HG02678 (cell line): ENCODE results near the gene ATG4B.

Experiments
- ATAC-seq: cut with Tn5 transposase; IDR thresholded peaks from one replicate; pipeline ENCODE4 v1.9.1; 2021; ENCODE audit warnings: mild to moderate bottlenecking, moderate library complexity; ENCODE audit not compliant: unreplicated experiment

ATG4B gene

DNA sequence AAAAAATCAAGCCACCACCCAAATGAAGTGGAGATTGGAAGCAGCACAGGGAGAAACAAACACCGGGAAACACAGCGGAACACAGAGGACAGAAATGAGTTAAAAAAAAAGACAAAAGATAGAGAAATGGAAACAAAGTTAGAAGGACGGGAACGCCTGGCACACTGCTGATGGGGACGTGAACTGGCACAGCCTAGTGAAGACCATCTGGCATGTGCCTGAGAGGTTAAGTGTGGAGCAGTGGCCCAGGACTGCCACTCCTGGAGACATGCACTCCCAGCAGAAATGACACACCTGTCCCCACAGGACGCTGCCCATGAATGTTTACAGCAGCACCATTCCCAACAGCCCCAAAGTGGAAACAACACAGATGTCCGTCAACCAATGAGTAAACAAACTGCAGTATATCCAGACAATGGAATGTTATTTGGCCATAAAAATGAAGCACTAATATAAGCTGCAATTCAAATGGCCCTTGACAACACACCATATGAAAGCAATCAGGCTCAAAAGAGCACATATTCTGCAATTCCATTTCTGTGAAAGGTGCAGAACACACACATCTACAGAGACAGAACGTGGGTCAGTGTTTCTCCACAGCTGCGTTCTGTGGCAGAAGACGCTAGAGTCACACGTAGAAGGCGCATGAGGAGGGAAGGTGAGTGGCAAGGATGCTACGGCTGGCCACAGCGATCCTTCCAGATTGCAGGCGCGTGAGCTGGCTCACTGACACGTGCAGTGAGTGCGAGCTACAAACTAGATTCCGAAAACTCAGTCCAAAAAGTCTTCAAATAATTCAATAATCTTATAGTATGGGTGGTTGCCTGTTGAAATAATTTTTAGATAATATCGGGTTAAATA is 25.1 kb upstream of the ATG4B start:
- ATAC-seq: no peak

DNA sequence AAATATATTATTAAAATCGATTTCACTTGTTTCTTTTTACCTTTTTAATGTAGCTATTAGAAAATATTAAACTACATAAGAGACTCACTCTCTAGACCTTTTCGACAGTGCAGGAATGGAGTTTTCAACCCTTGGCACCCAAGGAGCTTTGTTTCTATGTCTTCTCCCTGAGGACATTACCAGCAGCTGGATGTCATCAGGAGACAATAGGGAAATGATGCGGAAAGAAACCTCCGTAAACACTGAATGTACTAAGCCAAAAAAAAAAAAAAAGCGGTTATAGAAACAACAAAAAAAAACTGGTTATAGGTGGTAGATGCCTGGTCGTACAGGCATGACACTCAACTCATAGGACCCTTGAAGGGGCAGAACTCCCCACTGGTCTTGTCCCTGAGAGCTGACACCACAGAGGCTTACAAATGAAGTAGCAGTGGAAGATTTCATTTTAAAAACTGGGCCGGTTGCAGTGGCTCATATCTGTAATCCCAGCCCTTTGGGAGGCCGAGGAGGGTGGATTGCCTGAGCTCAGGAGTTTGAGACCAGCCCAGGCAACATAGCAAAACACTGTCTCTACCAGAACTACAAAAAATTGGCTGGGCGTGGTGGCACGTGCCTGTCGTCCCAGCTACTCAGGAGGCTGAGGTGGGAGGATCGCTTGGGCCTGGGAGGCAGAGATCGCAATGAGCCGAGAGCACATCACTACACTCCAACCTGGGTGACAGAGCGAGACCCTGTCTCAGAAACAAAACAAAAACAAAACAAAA is 24.3 kb upstream of the ATG4B start:
- no peak for ATAC-seq

DNA sequence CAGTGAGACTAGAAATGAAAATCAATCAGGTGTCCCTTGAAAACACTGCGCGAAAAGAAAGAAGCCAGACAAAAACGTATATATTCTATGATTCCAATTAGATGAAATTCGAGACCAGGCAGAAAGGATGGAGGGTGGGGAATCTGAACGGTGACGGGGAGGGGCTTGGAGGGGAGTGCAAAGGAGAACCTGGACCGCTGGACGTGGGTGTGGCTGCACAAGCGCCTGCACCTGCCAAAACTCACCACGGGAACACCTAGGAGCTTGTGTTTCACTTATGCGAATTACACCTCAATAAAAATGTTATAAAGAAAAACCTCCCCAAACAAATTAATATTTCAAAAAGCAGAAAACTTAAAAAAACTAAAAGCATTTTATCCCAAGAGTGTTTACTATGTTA is 22.5 kb upstream of the ATG4B start:
- no peak for ATAC-seq

DNA sequence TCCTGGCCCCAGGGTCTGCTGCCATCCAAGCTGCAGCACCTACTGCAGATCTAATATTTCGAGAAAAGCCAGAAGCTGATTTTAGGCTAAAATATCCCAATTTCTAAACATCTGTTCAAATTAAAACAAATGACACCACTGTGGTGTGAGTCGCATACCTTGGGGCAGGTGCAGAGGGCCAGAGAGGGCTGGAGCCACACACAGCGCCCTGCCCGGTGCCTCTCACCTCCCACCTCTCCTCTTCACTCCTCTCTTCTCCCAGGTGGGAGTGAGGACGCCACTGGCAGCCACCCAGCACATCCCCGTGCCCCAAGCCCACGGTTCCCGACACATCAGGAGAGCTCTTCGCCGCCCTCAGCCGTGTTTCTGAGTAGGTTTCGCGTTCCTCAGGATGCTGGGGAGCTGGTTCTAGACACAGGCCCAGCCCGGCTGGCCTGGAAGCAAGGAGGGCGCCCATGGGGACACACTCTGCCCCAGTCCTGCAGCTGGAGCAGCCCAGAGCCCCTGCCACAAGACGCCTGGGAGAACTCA is 21.9 kb upstream of the ATG4B start:
- no peak for ATAC-seq

DNA sequence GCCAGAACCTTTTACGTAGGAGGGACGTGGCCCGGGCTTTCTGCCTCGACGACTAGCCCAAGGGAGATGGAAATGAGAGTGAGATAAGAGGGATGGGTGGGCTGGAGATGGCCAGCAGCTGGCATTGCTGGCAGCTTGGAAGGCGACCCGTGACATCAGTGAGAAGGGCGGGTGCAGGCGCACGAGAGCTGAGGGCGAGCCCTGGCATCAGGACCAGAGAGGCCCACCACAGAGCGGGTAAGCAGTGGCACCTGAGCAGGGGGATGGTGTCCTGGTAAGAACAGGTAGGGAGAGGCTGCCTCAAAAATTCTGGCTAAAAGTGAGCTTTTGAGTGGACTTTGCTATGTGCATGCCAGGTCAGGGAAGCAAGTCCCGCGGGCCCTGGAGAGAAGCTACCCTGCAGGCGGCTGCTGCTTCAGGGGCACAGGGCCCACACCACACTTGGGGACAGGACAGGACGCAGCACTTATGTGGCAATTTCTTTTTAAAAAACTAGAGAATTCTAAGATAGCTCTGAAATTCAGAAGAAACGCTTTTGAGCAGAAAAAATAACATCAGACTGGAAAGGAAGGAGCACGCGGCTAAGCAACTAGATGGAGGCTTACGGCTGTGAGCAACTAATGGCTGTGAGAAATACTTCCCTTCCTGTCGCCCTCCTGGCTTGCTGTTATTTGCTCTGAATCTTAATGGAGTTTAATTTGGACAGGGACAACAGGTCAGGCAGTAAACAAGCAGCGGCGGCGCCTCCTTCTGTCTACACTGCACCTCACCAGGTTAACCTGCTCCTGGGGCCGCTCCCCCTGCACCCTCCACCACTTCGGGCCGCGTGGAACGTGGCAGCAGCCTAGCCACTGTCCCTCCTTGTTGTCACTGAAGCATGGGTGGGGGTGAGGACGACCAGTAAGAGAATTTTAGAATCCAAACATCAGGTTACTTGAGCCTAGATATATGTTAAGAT is 21.0 kb upstream of the ATG4B start:
- ATAC-seq: no peak

DNA sequence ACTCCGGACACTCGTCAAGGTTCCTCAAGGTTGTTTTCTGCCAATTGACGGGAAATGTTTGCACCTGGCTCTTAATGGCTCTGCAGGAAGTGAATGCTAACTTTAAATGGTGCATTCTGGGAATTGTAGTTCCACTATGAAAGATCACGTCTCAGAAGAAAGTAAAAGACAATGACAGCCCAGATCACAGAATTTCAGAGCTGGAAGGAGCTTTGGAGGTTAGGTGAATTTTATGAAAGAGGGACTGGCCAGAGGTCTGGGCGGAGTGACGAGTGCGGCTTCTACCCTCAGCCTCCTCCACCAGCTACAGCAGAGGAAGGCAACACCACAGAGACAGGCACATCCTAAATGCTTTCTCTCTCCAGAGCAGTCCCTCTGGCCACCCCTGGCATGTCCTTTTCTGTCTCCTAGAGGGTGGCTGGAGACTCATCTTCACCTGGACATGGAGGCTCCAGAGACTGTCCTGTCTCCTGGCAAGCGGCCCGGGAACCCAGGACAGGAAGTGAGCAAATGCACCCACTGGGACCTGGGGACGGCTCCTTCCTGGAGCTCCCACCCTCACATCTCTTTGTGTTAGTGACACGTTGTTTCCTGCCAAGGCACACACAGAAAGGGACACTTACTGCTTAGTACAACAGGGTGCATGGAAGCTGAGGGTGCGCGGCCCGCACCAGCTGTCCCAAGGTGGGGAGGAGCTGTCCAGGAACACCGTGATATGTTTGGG is 19.9 kb upstream of the ATG4B start:
- ATAC-seq: peak; percentile 56

DNA sequence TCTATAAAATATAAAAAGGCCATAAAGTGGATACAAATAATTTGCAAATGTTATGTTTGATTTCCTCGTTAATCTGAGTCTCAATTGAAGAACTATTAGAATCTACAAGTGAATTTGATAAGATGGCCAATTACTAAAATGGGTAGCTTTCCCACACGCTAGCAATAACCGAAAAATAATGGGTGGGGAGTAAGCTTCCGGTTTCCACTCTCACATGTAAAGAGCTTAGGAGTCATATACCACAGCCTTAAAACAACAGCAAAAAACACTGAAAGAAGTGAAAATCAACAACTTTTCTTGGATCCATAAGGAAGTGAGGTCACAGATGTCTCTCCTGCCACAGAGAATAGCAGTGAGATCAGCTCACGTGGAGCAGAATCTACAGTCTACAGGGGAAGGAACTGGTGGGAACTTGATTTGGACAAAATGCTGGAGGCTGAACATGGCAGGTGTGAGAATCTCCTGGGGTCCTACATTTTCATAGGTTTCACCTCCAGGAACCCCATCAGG is 19.1 kb upstream of the ATG4B start:
- ATAC-seq: no peak

DNA sequence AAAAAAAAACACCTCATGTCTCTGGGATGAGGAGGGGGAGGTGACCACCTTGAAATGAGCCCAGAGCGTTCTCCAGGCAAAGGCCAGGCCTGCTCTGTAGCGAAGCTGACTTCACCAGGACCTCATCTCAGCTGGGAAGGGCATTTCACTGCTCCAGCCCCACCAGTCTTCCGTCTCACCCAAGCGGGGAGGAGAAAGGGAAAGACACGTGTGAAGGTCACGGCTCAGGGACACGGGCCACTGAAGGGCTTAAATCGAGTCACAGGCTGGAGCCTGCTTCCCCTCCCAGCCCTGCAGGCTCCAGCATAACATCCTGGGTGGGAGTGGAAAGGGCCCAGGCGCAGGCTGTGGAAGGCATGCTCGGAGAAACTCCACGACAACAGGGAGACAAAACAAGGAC is 18.7 kb upstream of the ATG4B start:
- ATAC-seq: no peak

DNA sequence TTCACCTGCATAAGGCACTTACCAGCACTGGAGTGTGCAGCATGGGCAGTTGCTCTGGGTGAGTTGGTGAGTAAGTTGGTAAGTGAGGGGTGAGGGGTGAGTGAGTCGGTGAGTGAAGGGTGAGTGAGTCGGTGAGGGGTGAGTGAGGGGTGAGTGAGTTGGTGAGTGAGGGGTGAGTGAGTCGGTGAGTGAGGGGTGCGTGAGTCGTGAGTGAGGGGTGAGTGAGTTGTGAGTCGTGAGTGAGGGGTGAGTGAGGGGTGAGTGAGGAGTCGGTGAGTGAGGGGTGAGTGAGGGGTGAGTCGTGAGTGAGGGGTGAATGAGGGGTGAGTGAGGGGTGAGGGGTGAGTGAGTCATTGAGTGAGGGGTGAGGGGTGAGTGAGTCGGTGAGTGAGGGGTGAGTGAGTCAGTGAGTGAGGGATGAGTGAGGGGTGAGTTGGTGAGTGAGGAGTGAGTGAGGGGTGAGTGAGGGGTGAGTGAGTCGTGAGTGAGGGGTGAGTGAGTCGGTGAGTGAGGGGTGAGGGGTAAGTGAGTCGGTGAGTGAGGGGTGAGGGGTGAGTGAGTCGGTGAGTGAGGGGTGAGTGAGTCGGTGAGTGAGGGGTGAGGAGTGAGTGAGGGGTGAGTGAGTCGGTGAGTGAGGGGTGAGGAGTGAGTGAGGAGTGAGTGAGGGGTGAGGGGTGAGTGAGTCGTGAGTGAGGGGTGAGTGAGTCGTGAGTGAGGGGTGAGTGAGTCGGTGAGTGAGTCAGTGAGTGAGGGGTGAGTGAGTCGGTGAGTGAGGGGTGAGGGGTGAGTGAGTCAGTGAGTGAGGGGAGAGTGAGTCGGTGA is 17.7 kb upstream of the ATG4B start:
- no peak for ATAC-seq

DNA sequence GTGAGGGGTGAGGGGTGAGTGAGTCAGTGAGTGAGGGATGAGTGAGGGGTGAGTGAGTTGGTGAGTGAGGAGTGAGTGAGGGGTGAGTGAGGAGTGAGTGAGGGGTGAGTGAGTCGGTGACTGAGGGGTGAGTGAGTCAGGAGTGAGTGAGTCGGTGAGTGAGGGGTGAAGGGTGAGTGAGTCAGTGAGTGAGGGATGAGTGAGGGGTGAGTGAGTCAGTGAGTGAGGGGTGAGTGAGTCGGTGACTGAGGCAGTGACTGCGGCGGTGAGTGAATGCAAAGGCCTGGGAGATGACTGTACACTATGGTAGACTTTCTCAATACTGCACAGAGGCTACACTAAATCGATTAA is 17.1 kb upstream of the ATG4B start:
- ATAC-seq: no peak

DNA sequence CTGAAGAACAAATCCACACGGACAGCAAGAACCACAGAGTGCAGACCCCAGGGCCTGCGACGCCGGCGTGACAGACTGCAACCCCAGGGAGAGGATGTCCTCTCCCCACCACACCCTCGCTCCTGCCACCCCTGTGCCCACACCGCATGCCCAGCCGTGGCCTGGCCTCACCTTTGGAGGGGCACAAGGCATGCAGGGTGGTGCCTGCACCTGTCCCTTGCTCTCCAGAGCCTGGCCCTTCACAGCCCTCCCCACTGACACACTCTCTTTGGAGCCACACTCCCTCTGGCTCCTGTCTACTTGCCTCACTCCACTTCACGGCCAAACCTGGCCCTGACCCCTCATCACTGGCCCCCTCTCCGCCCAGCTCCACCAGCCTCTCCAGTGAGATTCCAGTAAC is 9.8 kb upstream of the ATG4B start:
- ATAC-seq: no peak

DNA sequence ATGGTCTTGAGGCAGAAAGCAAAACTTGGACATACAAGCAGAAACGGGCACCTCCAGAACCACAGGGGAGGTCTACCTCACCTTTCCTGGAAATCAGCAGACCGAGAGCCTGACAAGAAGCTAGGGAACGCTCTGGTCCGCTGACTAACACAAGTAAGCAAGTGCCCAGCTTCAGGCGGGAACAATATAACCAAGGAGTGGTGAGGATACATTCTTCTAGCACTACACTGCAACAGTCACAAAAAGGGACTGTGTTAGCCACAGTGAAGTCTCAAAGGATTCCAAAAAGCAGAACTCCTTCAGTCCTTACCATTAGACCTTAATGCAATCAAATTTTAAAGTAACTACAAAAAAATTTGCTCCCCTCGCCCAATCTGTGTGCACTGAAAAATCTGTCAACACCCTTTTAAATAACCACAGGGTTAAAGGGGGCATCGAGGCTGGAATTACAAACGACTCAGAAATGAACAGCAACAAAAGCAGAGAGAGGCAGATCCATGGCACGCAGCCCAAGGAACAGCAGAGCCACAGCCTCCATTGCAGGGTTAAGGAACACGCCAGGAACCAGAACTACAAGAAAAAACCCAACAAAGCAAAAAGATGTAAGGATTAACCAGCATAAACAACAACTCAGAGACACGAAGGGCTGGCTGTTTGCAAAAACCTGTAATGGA is 7.6 kb upstream of the ATG4B start:
- ATAC-seq: no peak

DNA sequence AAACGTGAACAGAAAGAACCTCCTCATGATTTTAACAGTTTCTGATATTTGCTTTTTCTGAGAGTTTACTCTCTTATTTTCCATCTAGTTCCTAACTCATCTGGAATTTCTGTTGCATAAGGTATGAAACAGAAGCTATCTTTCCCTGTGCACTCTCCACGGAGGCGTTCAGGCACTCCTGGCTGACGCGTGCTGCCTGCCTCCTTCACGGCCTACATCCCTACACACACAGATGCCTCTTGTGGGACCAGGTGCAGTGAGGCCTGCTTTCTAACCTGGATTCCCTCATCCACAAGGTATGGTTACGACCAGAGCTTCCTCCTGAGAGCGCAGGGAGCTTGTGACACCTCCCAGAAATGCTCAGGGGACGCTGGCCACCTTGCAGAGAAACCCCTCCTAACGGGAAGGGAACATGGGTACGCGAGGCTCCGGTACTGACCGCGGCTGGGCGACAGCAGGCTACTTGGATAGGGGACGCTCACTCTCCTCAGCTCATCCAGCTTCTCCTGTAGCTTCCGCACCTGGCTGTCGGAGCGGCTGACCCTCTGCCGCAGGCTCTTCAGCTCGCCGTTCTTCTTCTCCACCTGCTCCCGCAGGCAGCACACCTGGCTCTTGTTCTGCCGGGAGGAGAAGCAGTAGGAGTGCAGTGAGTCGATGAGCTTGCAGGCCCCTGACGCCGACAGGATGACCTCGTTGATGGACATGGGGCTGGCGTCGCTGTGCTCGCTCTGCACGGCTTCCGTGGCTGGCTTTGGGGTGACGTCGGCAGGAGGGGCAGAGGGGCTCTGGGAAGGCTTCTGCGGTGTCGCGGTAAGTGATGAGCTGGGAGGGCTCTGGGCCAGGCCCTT is 4.8 kb upstream of the ATG4B start:
- ATAC-seq: no peak

DNA sequence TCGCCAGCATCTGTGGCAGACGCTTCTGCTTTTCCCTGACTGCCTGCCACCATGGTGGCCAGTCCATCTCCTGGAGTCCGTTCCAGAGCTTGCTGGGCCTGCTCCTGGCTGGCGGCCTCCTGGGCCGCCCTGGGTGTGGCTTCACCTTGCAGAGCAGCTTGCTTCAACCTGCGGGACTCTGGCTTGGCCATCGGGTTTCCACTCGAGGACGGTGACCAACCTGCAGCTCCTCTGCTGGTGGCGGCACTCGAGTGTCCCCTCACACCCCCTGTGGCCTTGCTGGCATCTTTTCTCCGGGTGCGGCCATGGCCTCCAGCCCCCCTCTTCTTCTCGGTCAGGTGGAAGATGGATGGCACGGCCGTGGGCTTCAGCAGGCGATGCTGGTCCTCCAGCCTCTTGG is 3.9 kb upstream of the ATG4B start:
- no peak for ATAC-seq

DNA sequence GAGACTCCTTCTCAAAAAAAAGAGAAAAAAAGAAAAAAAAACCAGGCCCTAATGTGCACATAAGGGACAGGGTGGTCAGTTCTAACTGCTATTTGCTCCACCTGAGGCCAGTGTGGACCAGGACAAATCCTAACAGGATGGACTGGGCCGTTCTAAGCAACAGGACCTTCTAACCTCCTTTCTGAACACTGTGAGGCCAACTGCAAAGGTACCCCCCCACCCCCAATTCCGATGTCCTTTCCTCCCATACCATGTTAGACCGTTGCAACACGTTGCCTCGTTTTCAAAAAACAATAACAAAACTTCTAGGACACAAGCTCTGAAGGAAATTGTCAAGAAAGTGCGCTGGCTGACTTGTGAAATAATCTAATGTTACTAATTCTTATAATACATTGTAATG is 1.7 kb upstream of the ATG4B start:
- ATAC-seq: no peak

DNA sequence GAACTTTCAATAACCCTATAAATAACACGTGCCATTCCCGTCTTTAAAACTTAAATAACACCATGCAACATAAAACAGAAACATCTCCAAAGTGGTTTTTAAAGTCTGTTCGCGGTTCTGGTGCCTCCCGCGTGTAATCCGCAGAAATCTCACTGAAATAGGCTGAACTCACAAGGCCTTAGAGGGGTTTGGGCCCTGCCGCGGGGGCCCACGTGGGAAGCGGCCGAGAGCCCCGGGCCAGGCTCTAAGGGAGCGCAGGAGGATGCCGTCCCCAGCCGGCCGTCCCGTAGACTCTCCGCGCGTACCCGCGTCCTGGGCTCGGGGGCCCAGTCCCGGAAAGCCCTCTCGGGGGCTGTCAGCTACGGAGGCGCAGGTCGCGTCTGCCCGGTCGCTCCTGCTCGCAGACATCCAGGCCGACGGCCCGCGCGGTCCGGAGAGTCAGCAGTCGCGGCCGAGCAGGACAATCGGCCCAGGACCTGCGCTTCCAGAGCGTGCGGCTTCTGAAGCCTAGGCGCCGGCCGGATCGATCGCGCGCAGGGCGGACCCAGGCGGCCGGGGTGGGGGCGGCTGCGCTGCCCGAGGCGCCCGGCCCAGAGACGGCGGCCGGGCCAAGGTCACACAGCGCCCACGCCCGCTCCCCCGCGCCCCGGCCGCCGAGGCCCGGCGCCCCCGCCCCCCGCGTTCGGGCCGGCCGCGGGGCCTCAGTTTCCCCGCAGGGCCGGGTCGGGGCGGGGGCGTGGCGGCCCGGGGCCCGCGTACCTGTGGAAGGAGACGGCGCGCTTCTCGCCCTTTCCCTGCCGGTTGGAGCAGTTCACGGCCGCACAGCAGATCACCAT is 1.1 kb upstream of the ATG4B start:
- peak; percentile 23 for ATAC-seq
